Measurements from ENCODE around the gene USP15.

Gene USP15

DNA sequence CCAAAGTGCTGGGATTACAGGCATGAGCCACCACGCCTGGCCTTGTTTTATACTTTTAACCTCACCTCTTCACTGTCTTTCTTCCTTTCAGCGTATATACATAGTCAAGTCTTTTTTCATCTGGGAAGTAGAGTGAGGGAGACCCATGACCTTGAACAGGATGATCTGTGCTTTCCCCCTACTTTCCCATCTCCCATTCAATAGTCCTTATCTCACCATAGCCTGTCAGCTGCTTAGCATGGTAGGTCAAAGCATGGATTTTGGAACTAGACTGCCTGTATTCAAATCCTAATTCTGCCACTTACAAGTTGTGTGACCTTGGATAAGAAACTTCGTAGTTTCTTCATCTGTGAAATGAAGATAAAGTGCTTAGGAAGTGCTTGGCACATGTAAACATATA, 110.0 kb downstream of the USP15 start:
- no peak overlapping the region for H3K4me3 ChIP-seq (replicated peaks; ENCODE audit: low read depth, low read length)
- no peak for TF ChIP-seq CTCF (IDR thresholded peaks at IDR 0.05; ENCODE audit: low read length, missing control alignments)
- DNase-seq (ENCODE audit: low read depth) = no peak

- H3K4me3 ChIP-seq (replicated peaks; ENCODE audit: low read depth, low read length) = no peak overlapping the region
- TF ChIP-seq CTCF (IDR thresholded peaks at IDR 0.05; ENCODE audit: low read length, missing control alignments) = no peak
- DNase-seq (ENCODE audit: low read depth) = no peak
These were observed 111.5 kb downstream of the USP15 start for GRCh38 chr12:62371661-62372060.

- H3K4me3 ChIP-seq (replicated peaks; ENCODE audit: low read depth, low read length) = no peak overlapping the region
- TF ChIP-seq CTCF (IDR thresholded peaks at IDR 0.05; ENCODE audit: low read length, missing control alignments) = no peak
These were observed 111.9 kb downstream of the USP15 start for GRCh38 chr12:62372134-62372533.

DNA sequence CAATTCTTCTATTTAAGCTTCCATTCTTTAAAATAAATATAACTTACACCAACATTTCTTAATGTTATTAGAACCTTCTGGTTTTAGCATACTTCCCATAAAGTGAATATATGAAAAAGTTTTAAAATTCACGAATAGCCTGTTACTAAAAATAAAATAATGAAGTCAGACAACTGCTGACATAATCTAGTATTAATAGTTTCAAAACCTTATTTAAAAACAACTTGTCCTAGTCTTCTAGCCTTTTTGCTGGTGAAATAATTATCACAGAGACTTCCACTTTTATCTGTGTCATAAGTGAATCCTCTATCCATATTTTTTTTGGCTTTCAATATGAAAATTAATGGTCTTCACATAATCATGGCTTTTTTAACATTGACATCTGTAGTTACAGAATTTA, 112.6 kb downstream of the USP15 start:
- TF ChIP-seq CTCF (IDR thresholded peaks at IDR 0.05; ENCODE audit: low read length, missing control alignments) = no peak
- no peak for DNase-seq (ENCODE audit: low read depth)
- no peak overlapping the region for H3K4me3 ChIP-seq (replicated peaks; ENCODE audit: low read depth, low read length)

More at GRCh38 chr12:62372134-62372533, 111.9 kb downstream of the USP15 start:
- no peak for DNase-seq (ENCODE audit: low read depth)

DNA sequence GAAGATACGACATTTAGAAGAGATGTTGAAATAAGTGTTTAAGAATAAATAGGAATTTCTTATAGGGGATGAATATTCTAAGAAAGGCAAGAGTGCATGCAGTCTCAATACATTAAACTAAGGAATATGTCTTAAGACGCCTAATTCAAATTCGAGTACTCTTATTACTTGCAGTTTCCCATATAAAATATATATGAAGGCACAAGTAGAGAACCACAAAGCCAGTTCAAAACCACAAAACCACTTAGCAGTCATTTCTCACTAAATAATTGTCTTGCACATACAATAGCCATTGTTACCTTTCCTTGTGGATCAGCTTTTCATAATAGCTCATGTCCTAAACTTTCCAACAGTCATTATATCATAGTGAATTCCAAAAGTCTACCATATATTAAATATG, 115.4 kb downstream of the USP15 start:
- no peak for TF ChIP-seq CTCF (IDR thresholded peaks at IDR 0.05; ENCODE audit: low read length, missing control alignments)
- no peak for DNase-seq (ENCODE audit: low read depth)
- no peak overlapping the region for H3K4me3 ChIP-seq (replicated peaks; ENCODE audit: low read depth, low read length)

DNA sequence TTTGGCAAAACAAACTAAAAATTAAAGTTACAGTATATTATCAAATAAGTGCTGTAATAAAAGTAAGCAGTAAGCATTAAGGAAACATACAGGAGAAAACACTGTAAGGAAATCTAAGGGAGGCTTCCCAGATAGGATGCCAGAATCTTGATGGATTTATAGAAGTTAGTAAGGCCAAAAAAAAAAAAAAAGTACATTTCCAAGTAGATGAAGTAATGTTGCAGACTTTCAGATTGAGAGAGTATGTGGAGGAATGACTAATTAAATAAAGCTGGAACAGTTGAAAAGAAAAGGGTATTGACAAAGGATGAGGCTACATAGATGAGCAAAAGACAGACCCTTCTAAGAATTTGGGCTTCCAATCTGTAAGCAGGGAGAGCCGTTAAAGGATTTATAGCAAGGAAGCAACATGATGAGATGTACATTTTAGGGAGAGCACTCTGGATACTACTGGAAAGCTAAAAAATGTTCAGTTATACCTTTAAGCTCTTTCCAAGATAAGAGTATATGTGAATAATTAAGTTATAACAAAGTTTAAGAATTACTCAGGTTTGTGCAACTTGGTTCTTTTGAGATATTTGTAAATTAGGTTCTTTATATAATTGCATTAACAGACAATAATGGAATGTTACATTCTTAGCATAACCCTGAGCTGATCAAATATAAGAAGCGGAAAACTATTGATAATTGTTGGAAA, 119.0 kb downstream of the USP15 start:
- H3K4me3 ChIP-seq (replicated peaks; ENCODE audit: low read depth, low read length) = no peak overlapping the region
- DNase-seq (ENCODE audit: low read depth) = peak; percentile 7
- no peak for TF ChIP-seq CTCF (IDR thresholded peaks at IDR 0.05; ENCODE audit: low read length, missing control alignments)

DNA sequence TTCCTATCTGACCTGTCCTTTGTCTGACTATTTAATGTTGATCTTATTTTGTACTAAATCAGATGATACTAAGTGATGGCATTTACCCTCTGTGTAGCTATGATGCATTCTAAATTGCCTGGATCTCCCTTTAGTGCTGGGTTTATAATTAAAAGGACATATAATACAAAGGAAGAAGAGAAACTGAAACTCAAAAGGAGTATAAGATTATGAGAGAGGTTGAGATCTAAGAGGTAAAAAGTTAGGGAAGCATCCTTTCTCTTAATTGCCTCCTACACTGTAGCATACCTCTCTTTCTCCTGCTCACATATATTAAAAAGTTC, 119.5 kb downstream of the USP15 start:
- DNase-seq (ENCODE audit: low read depth) = no peak
- no peak overlapping the region for H3K4me3 ChIP-seq (replicated peaks; ENCODE audit: low read depth, low read length)
- no peak for TF ChIP-seq CTCF (IDR thresholded peaks at IDR 0.05; ENCODE audit: low read length, missing control alignments)

Data from fibroblast of pulmonary artery (primary cell).